K562 (cell line): Measurements from ENCODE around the gene MOCOS. TPM values are rescaled to one million over a fixed set of nuclear protein-coding genes. Genes with fewer than 3 reads are reported as not detected.

Experiments used
- ATAC-seq: fragments of 200-7000 bp; cut with Tn5 transposase; 3 replicates; pipeline ENCODE4 v1.9.1; 2020; ENCODE audit warnings: moderate library complexity
- BruUV-seq: library from RNA; stranded (reverse); fragments of 400-500 nt; replicated peaks from 2 replicates; lab custom pipeline; 2021; lab: Mats Ljungman, UMichigan
- CTCF ChIA-PET: fragments of 300-600 bp; formaldehyde crosslinking; extraction: SDS; loops from one replicate; lab custom pipeline; 2021; ENCODE audit warnings: low intra/inter-chr PET ratio; lab: Yijun Ruan, JAX
- POLR2A ChIA-PET: fragments of 300-600, 350-650 bp; sonication (Branson Sonifier 250); formaldehyde crosslinking; extraction: SDS; loops from one replicate; lab custom pipeline; 2021; ENCODE audit warnings: antibody characterized with exemption, inconsistent platforms; lab: Yijun Ruan, JAX
- DNase-seq, 4 experiments: peaks; one replicate each; pipeline versions ENCODE4 v3.0.0 to v3.0.0-alpha.2; 2011 to 2018; ENCODE audit warnings: low spot score in 3 of 4, mixed read lengths in 3 of 4; ENCODE audit errors: extremely low read depth in 1 of 4
- FAIRE-seq: peaks from 2 replicates; lab custom pipeline; 2011; peaks lifted over from hg19 to GRCh38; lab: Jason Lieb, UNC
- H2AFZ ChIP-seq: 2 replicates; pipeline ENCODE4 v1.6.0; 2011; ENCODE audit warnings: low read depth, low read length, control low read depth, inconsistent platforms
- H3K27ac ChIP-seq: fragments of 200-600 bp; 3 replicates; pipeline ENCODE4 v1.8.0; 2011; ENCODE audit warnings: low read depth, mild to moderate bottlenecking, control low read depth, inconsistent platforms, low read length, moderate library complexity, mixed read lengths; ENCODE audit errors: extremely low read depth
- H3K27me3 ChIP-seq, 2 experiments: fragments of 300-600 bp in 1 of 2; 2 replicates in 1 of 2; 3 replicates in 1 of 2; pipeline versions ENCODE4 v1.6.0 to v1.8.0; 2011; ENCODE audit warnings: inconsistent platforms in 2 of 2, low read length in 2 of 2, mild to moderate bottlenecking in 1 of 2, mixed read lengths in 1 of 2, moderate library complexity in 1 of 2; ENCODE audit not compliant: control insufficient read depth in 2 of 2, insufficient read depth in 2 of 2
- H3K36me3 ChIP-seq: fragments of 300-600 bp; 3 replicates; pipeline ENCODE4 v1.8.0; 2011; ENCODE audit warnings: mild to moderate bottlenecking, low read length, inconsistent platforms; ENCODE audit not compliant: control insufficient read depth, insufficient read depth
- H3K4me1 ChIP-seq, 2 experiments: fragments of 200-600 bp in 1 of 2; replicated peaks in 1 of 2; 2 replicates in 1 of 2; 3 replicates in 1 of 2; pipeline versions ENCODE4 v1.5.1 to v1.8.0; 2011; ENCODE audit warnings: inconsistent platforms in 2 of 2, low read length in 2 of 2, mild to moderate bottlenecking in 1 of 2, mixed read lengths in 1 of 2, moderate library complexity in 1 of 2; ENCODE audit not compliant: control insufficient read depth in 2 of 2, insufficient read depth in 2 of 2
- H3K4me2 ChIP-seq: 2 replicates; pipeline ENCODE4 v1.6.1; 2011; ENCODE audit warnings: low read length, control low read depth, inconsistent platforms, mixed read lengths; ENCODE audit not compliant: insufficient read depth
- H3K4me3 ChIP-seq: fragments of 200-600 bp; sonication (generic), shearing (Covaris generic); 2 replicates; pipeline ENCODE4 v1.5.1; 2016; ENCODE audit warnings: control low read depth, inconsistent platforms
- H3K79me2 ChIP-seq: fragments of 200-600 bp; 3 replicates; pipeline ENCODE4 v1.8.0; 2011; ENCODE audit warnings: low read length, inconsistent platforms; ENCODE audit not compliant: control insufficient read depth, insufficient read depth
- H3K9ac ChIP-seq, 2 experiments: 2 replicates each; pipeline versions ENCODE4 v1.6.0 to v1.6.1; 2011; ENCODE audit warnings: low read depth in 2 of 2, low read length in 2 of 2, control low read depth in 1 of 2, inconsistent platforms in 1 of 2, mild to moderate bottlenecking in 1 of 2, mixed read lengths in 1 of 2; ENCODE audit not compliant: insufficient read depth in 1 of 2
- H3K9me1 ChIP-seq: one replicate; pipeline ENCODE4 v1.6.0; 2011; ENCODE audit warnings: inconsistent platforms, mild to moderate bottlenecking, low read length, moderate library complexity; ENCODE audit not compliant: control insufficient read depth, insufficient read depth
- H3K9me3 ChIP-seq: replicated peaks from 2 replicates; pipeline ENCODE4 v1.5.1; 2011; ENCODE audit warnings: low read depth, low read length, inconsistent platforms; ENCODE audit not compliant: control insufficient read depth, insufficient read depth
- H4K20me1 ChIP-seq: replicated peaks from 2 replicates; pipeline ENCODE4 v1.6.1; 2011; ENCODE audit warnings: low read length, inconsistent platforms, mixed read lengths; ENCODE audit not compliant: control insufficient read depth, insufficient read depth
- BACH1 ChIP-seq: fragments of 200-800 bp; sonication (Bioruptor generic); IDR thresholded peaks from 2 replicates; pipeline ENCODE4 v1.6.1; 2016; ENCODE audit warnings: missing genetic modification characterization, missing compliant biosample characterization
- E2F1 ChIP-seq: sonication (generic); formaldehyde crosslinking; IDR thresholded peaks from 2 replicates; pipeline ENCODE4 v1.8.1; 2023; ENCODE audit warnings: mild to moderate bottlenecking, missing genetic modification reagents, moderate library complexity
- POLR2H ChIP-seq: IDR thresholded peaks from 2 replicates; pipeline ENCODE4 v1.6.1; 2016; ENCODE audit warnings: missing genetic modification characterization, low read depth, mild to moderate bottlenecking, control low read depth, missing compliant biosample characterization, moderate library complexity
- SRF ChIP-seq, 2 experiments: fragments of 250-450, 450-650 bp in 1 of 2; sonication (Bioruptor Pico) in 1 of 2; sonication (generic) in 1 of 2; formaldehyde crosslinking; IDR thresholded peaks; 2 replicates each; pipeline versions ENCODE4 v1.5.0 to v1.5.1; 2020 to 2022; ENCODE audit warnings: mild to moderate bottlenecking in 1 of 2, missing genetic modification reagents in 1 of 2
- U2AF2 ChIP-seq: fragments of 200-400 bp; formaldehyde crosslinking; optimal IDR thresholded peaks from 2 replicates; pipeline ENCODE3; 2017; ENCODE audit warnings: low read depth, mild to moderate bottlenecking, low read length
- ZNF197 ChIP-seq: fragments of 200-800 bp; sonication (Bioruptor generic); IDR thresholded peaks from 2 replicates; pipeline ENCODE4 v1.6.1; 2016; ENCODE audit warnings: low read depth, missing genetic modification characterization, missing compliant biosample characterization
- ZNF354B ChIP-seq: fragments of 250-450 bp; sonication (Bioruptor Pico); IDR thresholded peaks from 2 replicates; pipeline ENCODE4 v1.4.0; 2020
- WGBS: fragments of 100-300 bp; shearing (Covaris generic); methylation state at CpG from one replicate; pipeline ENCODE4 v1.1.6; 2016; ENCODE audit warnings: low coverage, mixed read lengths; ENCODE audit not compliant: insufficient coverage; ENCODE audit errors: missing lambda C conversion rate; 5-methylcytosine and 5-hydroxymethylcytosine counted together
- in situ Hi-C: fragments of 300-500 bp; cut with MboI; formaldehyde crosslinking; loops from 4 replicates; pipeline ENCODE4 v1.15.0; 2018; ENCODE audit warnings: inconsistent platforms, mixed read lengths
- intact Hi-C: fragments of 100-400 bp; cut with micrococcal nuclease; formaldehyde crosslinking; loops from 2 replicates; pipeline ENCODE4 v1.14.2; 2022
- polyA plus RNA-seq, 8 experiments: library from polyadenylated mRNA; depleted of rRNA in 4 of 8; stranded (reverse) in 5 of 8; unstranded in 3 of 8; fragments of >200 nt; fragmentation: Nextera tagmentation in 2 of 8; fragmentation: Illumina TruSeq in 1 of 8; extraction: Ambion mirVana in 2 of 8; extraction: Trizol in 1 of 8; gene quantifications; 2 replicates each; pipeline versions ENCODE4 v1.2.1 to v1.2.3, GENCODE V29; 2011 to 2014; ENCODE audit warnings: inconsistent platforms in 1 of 8, missing spikeins in 1 of 8
- total RNA-seq, 7 experiments: library from RNA; depleted of rRNA in 6 of 7; stranded (reverse); fragments of >200 nt in 6 of 7; fragmentation: Illumina TruSeq in 2 of 7; extraction: Trizol in 2 of 7; gene quantifications; 2 replicates each; pipeline versions ENCODE4 v1.2.1 to v1.2.3, GENCODE V29; 2011 to 2021; ENCODE audit warnings: low replicate concordance in 1 of 7

Gene MOCOS
- total and polyA plus RNA-seq, 9 of the 15 experiments (the other 6 are each of a cell fraction or from before 2014, with no cell fraction given): 4.5 to 12.4 (median 9.1) TPM

DNA sequence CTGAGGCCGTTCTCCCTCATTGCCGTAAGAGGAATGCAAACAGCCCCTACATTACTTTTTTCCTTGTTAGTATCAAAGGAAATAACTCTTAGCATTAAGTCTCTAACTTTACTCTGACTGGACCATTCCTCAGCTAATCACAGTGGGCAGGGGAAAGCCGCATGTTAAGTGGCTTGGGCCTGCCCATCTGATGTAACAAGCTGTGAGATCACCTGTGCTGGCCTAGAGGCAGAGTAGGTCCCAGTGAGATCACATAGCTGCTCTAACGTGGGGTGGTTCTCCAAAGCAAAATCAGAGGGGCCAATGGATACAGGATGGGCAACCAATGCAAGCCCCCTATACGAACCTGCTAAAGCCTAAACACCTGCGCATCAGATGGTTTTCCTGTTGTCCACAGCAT, 5.9 kb upstream of the MOCOS start:
- Histone ChIP-seq H3K9ac (no peak overlapping the region), H3K27ac (no peak overlapping the region), H3K9me1 (no peaks in the 10 kb centered on the region), H4K20me1 (no peaks in the 10 kb centered on the region), H3K4me1 (peaks cover 7 to 14% of the 10 kb centered on the region in 2 experiments), H3K9me3 (no peaks in the 10 kb centered on the region), H3K4me3 (no peak overlapping the region), H3K27me3 (no peaks in the 10 kb centered on the region), H2AFZ (no peak overlapping the region), H3K36me3 (peaks cover 9% of the 10 kb centered on the region; the same call in 2 of the 3 replicates), H3K4me2 (no peak overlapping the region), H3K79me2 (no peaks in the 10 kb centered on the region)
- in situ Hi-C loops (no loop called here), intact Hi-C loops (no loop called here)
- CTCF ChIA-PET: no interaction called here
- POLR2A ChIA-PET: interaction anchor here (1.8 kb wide), 1 partner anchor 18 kb away, joined by 5 read pairs; no protein-coding TSS in a partner anchor
- no TSS peak for BruUV-seq
- DNase-seq (no peak), FAIRE-seq (no peak), ATAC-seq (no peak)
- TF ChIP-seq BACH1 (tag) (no peak), POLR2H (tag) (no peak)
- WGBS: 74% methylated on average over 6 of the region's 6 CpGs

GRCh38 chr18:36181898-36182506, 5.3 kb upstream of the MOCOS start:
- Histone ChIP-seq H3K27me3 (no peaks in the 10 kb centered on the region), H3K4me2 (no peak overlapping the region), H4K20me1 (no peaks in the 10 kb centered on the region), H3K36me3 (peaks cover 3% of the 10 kb centered on the region; the same call in 2 of the 3 replicates), H3K9me1 (no peaks in the 10 kb centered on the region), H2AFZ (no peak overlapping the region), H3K4me1 (peaks cover 12 to 14% of the 10 kb centered on the region in 2 experiments), H3K9me3 (no peaks in the 10 kb centered on the region), H3K4me3 (no peak overlapping the region), H3K9ac (no peak overlapping the region), H3K27ac (no peak overlapping the region), H3K79me2 (no peaks in the 10 kb centered on the region)
- intact Hi-C loops: no loop called here
- 78% methylated on average over 3 of the region's 3 CpGs for WGBS
- in situ Hi-C loops: no loop called here
- no peak for FAIRE-seq
- ATAC-seq: no peak
- ChIA-PET POLR2A (interaction anchor here (0.6 to 1.8 kb wide), 4 partner anchors 12 to 512 kb away, joined by 3 to 5 read pairs (median 4); no protein-coding TSS in a partner anchor), CTCF (no interaction called here)
- DNase-seq: no peak
- no TSS peak for BruUV-seq
- TF ChIP-seq ZNF354B (no peak), ZNF197 (CRISPR knock-in tag) (no peak), U2AF2 (no peak), E2F1 (no peak), SRF (CRISPR knock-in tag; IDR thresholded peaks at IDR 0.05) (no peak)
